OCI-LY7 (cell line): ENCODE measurements around the gene NUDT19.

Experiments
- CTCF ChIP-seq: fragments of 200-600 bp; sonication (generic); conservative IDR thresholded peaks from 2 replicates; pipeline ENCODE4 v1.5.1; 2014; ENCODE audit warnings: mild to moderate bottlenecking, antibody characterized with exemption, low read length, moderate library complexity, mixed read lengths
- EZH2phosphoT487 ChIP-seq: fragments of 200-600 bp; sonication (generic); IDR thresholded peaks from 2 replicates; pipeline ENCODE4 v1.6.1; 2018; ENCODE audit warnings: low read depth, borderline replicate concordance, mild to moderate bottlenecking, mixed run types, antibody characterized with exemption, low read length, moderate library complexity, mixed read lengths

- no peak for TF ChIP-seq CTCF
- no peak for TF ChIP-seq EZH2phosphoT487
Measured at GRCh38 chr19:32735936-32736335, 44.3 kb downstream of the NUDT19 start.
